OCI-LY1 (cell line): ENCODE results near the gene SRBD1.

Experiments used
- H2AFZ ChIP-seq: fragments of 200-600 bp; sonication (generic), shearing (Covaris generic); 2 replicates; pipeline ENCODE4 v1.6.0; 2014; ENCODE audit warnings: antibody characterized with exemption, mild to moderate bottlenecking, low read length
- H3F3A ChIP-seq: fragments of 200-600 bp; sonication (generic), shearing (Covaris generic); 2 replicates; pipeline ENCODE4 v1.6.0; 2014; ENCODE audit warnings: mild to moderate bottlenecking, antibody characterized with exemption, low read length, moderate library complexity; ENCODE audit not compliant: insufficient read depth
- H3K27ac ChIP-seq: fragments of 200-600 bp; sonication (generic); 2 replicates; pipeline ENCODE4 v1.5.1; 2014; ENCODE audit warnings: low read length, mixed run types, mild to moderate bottlenecking, low read depth; ENCODE audit not compliant: poor library complexity, severe bottlenecking
- H3K27me3 ChIP-seq: fragments of 200-600 bp; sonication (generic); 2 replicates; pipeline ENCODE4 v1.6.0; 2014; ENCODE audit warnings: antibody characterized with exemption, mild to moderate bottlenecking, low read length, moderate library complexity; ENCODE audit not compliant: insufficient read depth
- H3K36me3 ChIP-seq: fragments of 200-600 bp; sonication (generic); 2 replicates; pipeline ENCODE4 v1.6.1; 2014; ENCODE audit warnings: mild to moderate bottlenecking, antibody characterized with exemption, low read length, moderate library complexity, mixed read lengths; ENCODE audit not compliant: insufficient read depth
- H3K4me1 ChIP-seq: fragments of 200-600 bp; sonication (generic); 2 replicates; pipeline ENCODE4 v1.5.1; 2014; ENCODE audit warnings: mild to moderate bottlenecking, low read length, moderate library complexity; ENCODE audit not compliant: insufficient read depth, severe bottlenecking
- H3K4me2 ChIP-seq: fragments of 200-600 bp; sonication (generic), shearing (Covaris generic); 2 replicates; pipeline ENCODE4 v1.6.1; 2014; ENCODE audit warnings: low read length
- H3K4me3 ChIP-seq: fragments of 200-600 bp; sonication (generic); 2 replicates; pipeline ENCODE4 v1.5.1; 2014; ENCODE audit warnings: low read length, low read depth, mild to moderate bottlenecking, mixed read lengths; ENCODE audit not compliant: poor library complexity, severe bottlenecking
- H3K79me2 ChIP-seq: fragments of 200-600 bp; shearing (Covaris generic); 2 replicates; pipeline ENCODE4 v1.6.1; 2016; ENCODE audit warnings: mixed run types, low read length, mixed read lengths; ENCODE audit not compliant: insufficient read depth
- H3K9ac ChIP-seq: fragments of 200-600 bp; sonication (generic), shearing (Covaris generic); 2 replicates; pipeline ENCODE4 v1.6.1; 2014; ENCODE audit warnings: mild to moderate bottlenecking, low read length, mixed read lengths
- H3K9me2 ChIP-seq: fragments of 200-600 bp; sonication (generic), shearing (Covaris generic); 2 replicates; pipeline ENCODE4 v1.6.1; 2014; ENCODE audit warnings: low read depth, mild to moderate bottlenecking, low read length, mixed read lengths
- H3K9me3 ChIP-seq: fragments of 200-600 bp; shearing (Covaris generic); 2 replicates; pipeline ENCODE4 v1.6.1; 2014; ENCODE audit warnings: low read length, mixed read lengths
- H4K20me1 ChIP-seq: fragments of 200-600 bp; sonication (generic), shearing (Covaris generic); 2 replicates; pipeline ENCODE4 v1.6.0; 2016; ENCODE audit warnings: mild to moderate bottlenecking, low read length; ENCODE audit not compliant: insufficient read depth
- EZH2 ChIP-seq: fragments of 200-600 bp; sonication (generic), shearing (Covaris generic); IDR thresholded peaks from 2 replicates; pipeline ENCODE4 v1.8.0; 2017; ENCODE audit warnings: borderline replicate concordance, mixed run types, mild to moderate bottlenecking, antibody characterized with exemption, low read length, moderate library complexity, mixed read lengths
- TF ChIP-seq, protein P1 (sequence below): fragments of 200-600 bp; sonication (generic), shearing (Covaris generic); IDR thresholded peaks from 2 replicates; pipeline ENCODE4 v1.5.1; 2017; ENCODE audit warnings: mild to moderate bottlenecking, antibody characterized with exemption, low read length, moderate library complexity, mixed read lengths

Gene SRBD1

DNA sequence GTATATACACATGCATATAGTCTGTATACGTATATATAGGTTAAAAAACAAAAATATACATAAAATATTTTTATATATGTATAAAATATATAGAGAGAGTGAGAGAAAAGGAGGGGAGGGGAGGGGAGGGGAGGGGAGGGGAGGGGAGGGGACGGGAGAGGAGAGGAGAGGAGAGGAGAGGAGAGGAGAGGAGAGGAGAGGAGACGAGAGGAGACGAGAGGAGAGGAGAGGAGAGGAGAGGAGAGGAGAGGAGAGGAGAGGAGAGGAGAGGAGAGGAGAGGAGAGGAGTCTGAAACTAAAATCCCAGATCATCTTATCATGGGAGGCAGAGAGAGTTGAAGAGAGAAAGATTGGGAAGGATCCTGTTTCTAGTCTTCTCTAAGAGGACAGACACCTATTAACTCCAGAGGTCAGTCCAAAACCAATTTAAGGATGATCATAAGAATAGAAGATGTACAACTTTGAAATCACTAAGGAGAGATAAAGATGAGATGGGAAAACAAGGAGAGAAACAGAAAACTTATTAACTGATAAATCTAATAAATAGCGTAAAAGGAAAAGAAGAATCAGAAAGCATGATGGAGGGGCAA, 195.4 kb downstream of the SRBD1 start:
- Histone ChIP-seq H3K27me3 (no peaks in the 10 kb centered on the region), H3F3A (no peaks in the 10 kb centered on the region), H3K27ac (no peak overlapping the region)

DNA sequence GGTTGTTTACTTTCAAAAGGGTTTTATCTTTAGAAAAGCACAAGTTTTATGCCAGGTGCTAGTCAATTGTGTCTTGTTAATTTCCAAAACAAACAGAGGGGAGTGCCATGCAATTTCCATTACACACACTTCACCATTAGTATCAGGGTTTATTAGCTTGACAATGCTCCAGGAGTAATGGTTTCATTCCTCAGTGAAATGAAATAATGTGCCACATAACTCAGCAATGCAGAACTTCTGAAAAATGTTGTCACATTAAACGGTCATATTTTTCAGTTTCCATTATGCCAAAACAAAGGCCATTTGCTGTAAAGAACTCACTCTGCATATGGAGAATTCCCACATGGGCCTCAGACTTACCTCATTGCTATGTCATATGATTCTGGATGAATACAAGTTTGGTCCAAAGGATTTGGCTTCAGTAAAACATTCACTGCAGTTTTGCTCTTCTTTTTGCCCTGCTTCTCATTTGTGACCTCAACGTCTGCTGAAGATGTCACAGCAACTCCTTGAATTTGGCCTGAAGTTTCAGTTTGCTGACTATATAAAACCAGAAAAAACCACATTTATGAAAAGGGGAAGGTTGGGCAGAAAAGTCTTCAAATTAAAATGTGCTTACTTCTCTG, 198.2 kb downstream of the SRBD1 start:
- H3K36me3 ChIP-seq = peaks cover 19% of the 10 kb centered on the region; the same call in 1 of the 2 replicates
- TF ChIP-seq, protein P1, sequence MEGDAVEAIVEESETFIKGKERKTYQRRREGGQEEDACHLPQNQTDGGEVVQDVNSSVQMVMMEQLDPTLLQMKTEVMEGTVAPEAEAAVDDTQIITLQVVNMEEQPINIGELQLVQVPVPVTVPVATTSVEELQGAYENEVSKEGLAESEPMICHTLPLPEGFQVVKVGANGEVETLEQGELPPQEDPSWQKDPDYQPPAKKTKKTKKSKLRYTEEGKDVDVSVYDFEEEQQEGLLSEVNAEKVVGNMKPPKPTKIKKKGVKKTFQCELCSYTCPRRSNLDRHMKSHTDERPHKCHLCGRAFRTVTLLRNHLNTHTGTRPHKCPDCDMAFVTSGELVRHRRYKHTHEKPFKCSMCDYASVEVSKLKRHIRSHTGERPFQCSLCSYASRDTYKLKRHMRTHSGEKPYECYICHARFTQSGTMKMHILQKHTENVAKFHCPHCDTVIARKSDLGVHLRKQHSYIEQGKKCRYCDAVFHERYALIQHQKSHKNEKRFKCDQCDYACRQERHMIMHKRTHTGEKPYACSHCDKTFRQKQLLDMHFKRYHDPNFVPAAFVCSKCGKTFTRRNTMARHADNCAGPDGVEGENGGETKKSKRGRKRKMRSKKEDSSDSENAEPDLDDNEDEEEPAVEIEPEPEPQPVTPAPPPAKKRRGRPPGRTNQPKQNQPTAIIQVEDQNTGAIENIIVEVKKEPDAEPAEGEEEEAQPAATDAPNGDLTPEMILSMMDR = no peak
- TF ChIP-seq EZH2 = no peak

More for the DNA sequence above, 195.4 kb downstream of the SRBD1 start:
- Histone ChIP-seq H3K9me2 (no peaks in the 10 kb centered on the region), H3K9me3 (no peaks in the 10 kb centered on the region), H3K4me3 (no peak overlapping the region), H3K4me1 (peaks cover 10% of the 10 kb centered on the region), H3K4me2 (no peak overlapping the region), H4K20me1 (no peaks in the 10 kb centered on the region), H2AFZ (no peak overlapping the region), H3K79me2 (no peaks in the 10 kb centered on the region), H3K9ac (no peak overlapping the region), H3K36me3 (peaks cover 33% of the 10 kb centered on the region; the same call in 1 of the 2 replicates)
- no peak for TF ChIP-seq EZH2
- TF ChIP-seq, protein P1 = no peak

DNA sequence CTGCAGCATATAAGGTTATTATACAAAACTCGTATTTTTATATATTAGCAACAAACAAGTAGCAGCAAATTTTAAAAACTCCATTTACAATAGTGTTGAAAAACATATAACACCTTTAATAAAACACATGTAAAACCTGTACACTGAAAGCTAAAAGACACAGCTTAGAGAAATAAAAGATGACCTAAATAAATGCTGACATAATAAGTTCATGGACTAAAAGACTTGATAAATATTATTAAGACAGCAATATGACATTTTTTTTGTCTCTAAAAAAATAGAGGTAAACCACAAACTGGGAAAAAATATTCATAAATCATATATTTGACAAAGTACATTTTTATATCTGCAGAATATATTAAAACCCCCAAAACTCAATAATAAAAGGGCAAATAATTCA, 201.4 kb downstream of the SRBD1 start:
- Histone ChIP-seq H3K4me3 (no peak overlapping the region), H2AFZ (no peak overlapping the region), H3K27me3 (no peaks in the 10 kb centered on the region), H3K36me3 (0 out of 2 replicates have a peak, but pooled peaks cover 12% of the 10 kb centered on the region), H3K4me1 (peaks cover 15% of the 10 kb centered on the region), H3K9me3 (no peaks in the 10 kb centered on the region), H4K20me1 (no peaks in the 10 kb centered on the region), H3K27ac (no peak overlapping the region), H3K9ac (no peak overlapping the region), H3F3A (no peaks in the 10 kb centered on the region), H3K79me2 (no peaks in the 10 kb centered on the region), H3K9me2 (no peaks in the 10 kb centered on the region), H3K4me2 (no peak overlapping the region)
- no peak for TF ChIP-seq EZH2
- TF ChIP-seq, protein P1 = no peak

More for the DNA sequence above, 198.2 kb downstream of the SRBD1 start:
- Histone ChIP-seq H2AFZ (no peak overlapping the region), H3K27me3 (no peaks in the 10 kb centered on the region), H3K9me3 (no peaks in the 10 kb centered on the region), H3K4me3 (no peak overlapping the region), H4K20me1 (no peaks in the 10 kb centered on the region), H3K9ac (no peak overlapping the region), H3K9me2 (no peaks in the 10 kb centered on the region), H3K4me2 (no peak overlapping the region), H3F3A (no peaks in the 10 kb centered on the region), H3K27ac (peak overlapping the region; percentile 55), H3K4me1 (peaks cover 15% of the 10 kb centered on the region), H3K79me2 (no peaks in the 10 kb centered on the region)
